GM21390 (cell line): ENCODE results near the gene PRKN.

Source experiments
- ATAC-seq: cut with Tn5 transposase; IDR thresholded peaks from one replicate; pipeline ENCODE4 v1.9.1; 2021; ENCODE audit not compliant: unreplicated experiment

PRKN gene

GRCh38 chr6:161482517-161482858 is 1245.1 kb downstream of the PRKN start:
- no peak for ATAC-seq

- no peak for ATAC-seq
These were observed 1245.6 kb downstream of the PRKN start for GRCh38 chr6:161481786-161482516.

GRCh38 chr6:161480421-161481155 is 1247.0 kb downstream of the PRKN start:
- no peak for ATAC-seq

- no peak for ATAC-seq
These were observed 1248.2 kb downstream of the PRKN start for GRCh38 chr6:161479376-161479775.

GRCh38 chr6:161477876-161478425 is 1249.6 kb downstream of the PRKN start:
- ATAC-seq: no peak

- ATAC-seq: no peak
These were observed 1250.9 kb downstream of the PRKN start for GRCh38 chr6:161476711-161477110.

- ATAC-seq: no peak
These were observed 1262.2 kb downstream of the PRKN start for GRCh38 chr6:161465403-161465802.

GRCh38 chr6:161463071-161463470 is 1264.5 kb downstream of the PRKN start:
- ATAC-seq: no peak

GRCh38 chr6:161462148-161462547 is 1265.4 kb downstream of the PRKN start:
- no peak for ATAC-seq

GRCh38 chr6:161459008-161459615 is 1268.5 kb downstream of the PRKN start:
- no peak for ATAC-seq

GRCh38 chr6:161458201-161458951 is 1269.2 kb downstream of the PRKN start:
- no peak for ATAC-seq

- ATAC-seq: no peak
These were observed 1271.7 kb downstream of the PRKN start for GRCh38 chr6:161455848-161456247.

GRCh38 chr6:161453558-161453957 is 1274.0 kb downstream of the PRKN start:
- ATAC-seq: no peak

GRCh38 chr6:161452241-161452640 is 1275.3 kb downstream of the PRKN start:
- no peak for ATAC-seq

GRCh38 chr6:161449521-161449920 is 1278.0 kb downstream of the PRKN start:
- no peak for ATAC-seq

GRCh38 chr6:161446949-161447348 is 1280.6 kb downstream of the PRKN start:
- no peak for ATAC-seq

GRCh38 chr6:161446296-161446925 is 1281.2 kb downstream of the PRKN start:
- no peak for ATAC-seq

- ATAC-seq: no peak
These were observed 1282.4 kb downstream of the PRKN start for GRCh38 chr6:161445021-161445799.

- ATAC-seq: no peak
These were observed 1283.1 kb downstream of the PRKN start for GRCh38 chr6:161444464-161444863.

GRCh38 chr6:161443848-161444247 is 1283.7 kb downstream of the PRKN start:
- ATAC-seq: no peak
